D721Med (cell line): ENCODE data around the gene GCFC2.
A peak's percentile ranks its signal among the peaks of the same experiment; 100 is the strongest.

Experiments
- DNase-seq: peaks from one replicate; pipeline ENCODE4 v3.0.0; 2011; ENCODE audit warnings: low spot score; ENCODE audit not compliant: insufficient read length
- FAIRE-seq: peaks from 2 replicates; lab custom pipeline; 2011; peaks lifted over from hg19 to GRCh38; lab: Jason Lieb, UNC
- TF ChIP-seq, protein P1 (sequence below): IDR thresholded peaks from 2 replicates; pipeline ENCODE4 v1.5.1; 2012; ENCODE audit warnings: mild to moderate bottlenecking, control low read depth; ENCODE audit not compliant: insufficient read depth; ENCODE audit errors: missing control alignments

Gene GCFC2

DNA sequence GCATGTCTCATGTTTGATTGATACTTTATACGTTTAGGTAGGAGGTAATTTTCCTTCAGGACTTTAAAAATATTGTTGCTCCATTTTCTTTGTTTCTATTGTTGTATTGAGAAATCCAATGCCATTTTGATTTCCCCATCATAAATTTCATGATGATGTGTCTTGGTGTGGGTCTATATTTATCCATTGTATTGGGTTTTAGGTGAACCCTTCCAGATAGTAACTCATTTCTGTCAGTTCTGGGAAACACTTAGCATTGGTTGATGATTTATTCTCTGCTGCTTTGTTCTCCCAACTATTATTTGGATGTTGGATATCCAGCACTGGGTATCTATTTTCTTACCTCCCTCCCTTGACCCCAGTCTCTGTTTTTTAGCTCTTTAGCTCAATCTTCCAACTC is 54.2 kb downstream of the GCFC2 start:
- no peak for DNase-seq
- no peak for FAIRE-seq
- TF ChIP-seq, protein P1, sequence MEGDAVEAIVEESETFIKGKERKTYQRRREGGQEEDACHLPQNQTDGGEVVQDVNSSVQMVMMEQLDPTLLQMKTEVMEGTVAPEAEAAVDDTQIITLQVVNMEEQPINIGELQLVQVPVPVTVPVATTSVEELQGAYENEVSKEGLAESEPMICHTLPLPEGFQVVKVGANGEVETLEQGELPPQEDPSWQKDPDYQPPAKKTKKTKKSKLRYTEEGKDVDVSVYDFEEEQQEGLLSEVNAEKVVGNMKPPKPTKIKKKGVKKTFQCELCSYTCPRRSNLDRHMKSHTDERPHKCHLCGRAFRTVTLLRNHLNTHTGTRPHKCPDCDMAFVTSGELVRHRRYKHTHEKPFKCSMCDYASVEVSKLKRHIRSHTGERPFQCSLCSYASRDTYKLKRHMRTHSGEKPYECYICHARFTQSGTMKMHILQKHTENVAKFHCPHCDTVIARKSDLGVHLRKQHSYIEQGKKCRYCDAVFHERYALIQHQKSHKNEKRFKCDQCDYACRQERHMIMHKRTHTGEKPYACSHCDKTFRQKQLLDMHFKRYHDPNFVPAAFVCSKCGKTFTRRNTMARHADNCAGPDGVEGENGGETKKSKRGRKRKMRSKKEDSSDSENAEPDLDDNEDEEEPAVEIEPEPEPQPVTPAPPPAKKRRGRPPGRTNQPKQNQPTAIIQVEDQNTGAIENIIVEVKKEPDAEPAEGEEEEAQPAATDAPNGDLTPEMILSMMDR: no peak

DNA sequence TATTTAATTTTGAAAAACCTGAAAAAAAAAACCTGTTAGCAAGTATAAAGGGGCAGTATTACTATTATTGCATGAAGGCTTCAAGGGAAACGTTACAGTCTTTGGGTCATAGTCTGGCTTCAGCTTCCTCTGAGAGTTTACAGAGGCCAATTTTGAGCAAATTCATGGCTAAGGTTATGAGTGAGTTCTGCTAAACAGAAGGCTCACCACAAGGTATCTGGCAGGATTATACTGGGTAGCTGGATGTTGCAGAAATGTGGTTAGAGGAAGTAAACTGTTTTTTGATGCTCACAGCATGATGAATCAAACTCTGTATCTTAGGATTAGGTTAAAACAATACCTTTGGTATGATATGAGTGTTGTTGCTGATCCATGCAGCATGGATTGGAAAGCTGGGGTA is 54.9 kb downstream of the GCFC2 start:
- no peak for FAIRE-seq
- DNase-seq: no peak
- TF ChIP-seq, protein P1: no peak

DNA sequence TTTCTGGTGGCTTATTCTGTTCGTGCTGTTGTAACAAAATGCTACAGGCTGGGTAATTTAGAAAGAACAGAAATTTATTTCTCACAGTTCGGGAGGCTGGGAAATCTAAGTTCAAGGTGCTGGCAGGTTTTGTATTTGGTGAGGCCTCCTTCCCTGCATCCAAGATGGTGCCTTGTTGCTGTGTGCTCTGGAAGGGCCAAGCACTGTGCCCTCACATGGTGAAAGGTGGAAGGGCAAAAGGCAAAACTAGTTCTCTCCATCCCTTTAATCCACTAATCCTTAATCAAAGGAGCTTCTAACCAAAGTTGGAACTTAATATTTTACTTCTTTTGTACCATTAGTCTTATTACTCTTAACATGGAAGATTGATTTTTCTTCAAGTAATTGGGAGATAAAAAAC is 56.7 kb downstream of the GCFC2 start:
- FAIRE-seq: no peak
- no peak for DNase-seq
- TF ChIP-seq, protein P1: no peak

DNA sequence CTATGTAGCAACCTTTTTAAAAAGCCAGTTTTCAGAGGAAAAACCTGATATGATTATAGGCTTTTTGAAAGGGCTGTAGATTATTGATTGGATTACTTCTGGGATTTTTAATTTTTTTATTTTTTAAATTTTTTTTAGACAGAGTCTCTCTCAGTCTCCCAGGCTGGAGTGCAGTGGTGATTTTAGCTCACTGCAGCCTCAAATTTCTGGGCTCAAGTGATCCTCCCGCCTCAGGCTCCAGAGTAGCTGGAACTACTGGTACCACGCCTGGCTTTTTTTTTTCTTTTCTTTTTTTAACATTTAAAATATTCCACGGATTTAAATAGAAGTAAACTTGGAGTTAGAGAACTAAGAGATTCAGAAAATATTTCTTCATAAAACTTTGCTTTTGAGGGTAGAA is 62.9 kb downstream of the GCFC2 start:
- TF ChIP-seq, protein P1: no peak
- DNase-seq (no peak), FAIRE-seq (no peak)

DNA sequence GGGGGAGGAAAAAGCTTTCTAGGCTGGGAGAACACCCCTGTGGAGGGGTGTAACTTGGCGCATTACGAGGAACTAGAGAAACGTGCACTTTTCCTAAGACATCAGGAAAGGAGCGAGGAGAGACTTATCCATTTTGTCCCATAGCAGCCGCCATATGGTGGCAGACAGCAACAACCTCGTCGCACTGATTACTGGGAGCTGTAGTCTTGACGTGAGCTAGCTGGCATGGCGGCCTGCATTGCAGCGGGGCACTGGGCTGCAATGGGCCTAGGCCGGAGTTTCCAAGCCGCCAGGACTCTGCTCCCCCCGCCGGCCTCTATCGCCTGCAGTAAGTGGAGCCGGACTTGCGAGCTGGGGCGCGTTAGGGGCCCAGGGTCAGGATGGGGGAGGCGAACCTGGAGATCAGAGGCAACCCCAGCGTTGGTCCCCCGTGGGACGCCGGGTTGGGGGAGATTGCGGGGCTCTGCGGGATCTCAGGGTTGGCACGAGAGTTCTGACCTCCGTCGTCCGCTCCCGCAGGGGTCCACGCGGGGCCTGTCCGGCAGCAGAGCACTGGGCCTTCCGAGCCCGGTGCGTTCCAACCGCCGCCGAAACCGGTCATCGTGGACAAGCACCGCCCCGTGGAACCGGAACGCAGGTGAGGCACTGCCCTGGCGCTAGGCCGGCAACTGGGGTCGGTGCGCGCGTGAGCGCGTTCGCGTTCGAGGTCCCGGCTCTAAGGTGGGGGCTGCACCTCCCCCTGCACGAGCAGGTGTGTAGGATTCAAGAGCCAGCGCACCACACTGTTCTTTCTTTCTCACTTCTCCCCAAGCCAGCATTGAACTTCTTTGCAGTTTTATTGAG is 63.9 kb downstream of the GCFC2 start, which contains the start of gene MRPL19:
TSS of gene MRPL19 (plus strand) at position 201 of the 843 bp plus-strand sequence. CDS start at position 226, 25 bp downstream.
- FAIRE-seq: no peak

DNA sequence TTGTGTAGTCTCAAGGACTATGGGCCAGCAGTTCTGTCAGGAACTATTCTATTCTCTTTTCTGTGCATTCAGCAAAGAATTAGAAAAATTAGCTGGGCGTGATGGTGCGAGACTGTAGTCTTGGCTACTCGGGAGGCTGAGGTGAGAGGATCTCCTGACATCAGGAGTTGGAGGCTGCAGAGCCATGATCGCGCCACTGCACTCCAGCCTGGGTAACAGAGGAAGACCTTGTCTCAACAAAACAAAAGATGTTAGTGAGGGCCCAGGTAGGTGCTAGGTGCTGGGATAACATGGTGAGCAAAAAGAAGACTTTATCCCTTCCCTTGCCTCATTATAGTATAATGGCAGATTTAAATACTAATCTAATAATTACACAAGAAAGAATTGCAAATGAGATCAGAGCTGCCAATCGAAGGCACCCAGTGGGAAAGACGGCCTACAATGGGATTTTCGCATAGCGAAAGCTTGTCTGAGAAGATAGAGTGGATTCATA is 64.6 kb downstream of the GCFC2 start:
- TF ChIP-seq, protein P1: no peak
- DNase-seq (no peak), FAIRE-seq (no peak)

More for the DNA sequence above, 63.9 kb downstream of the GCFC2 start, which contains the start of gene MRPL19:
- TF ChIP-seq, protein P1: no peak
- peak; percentile 82 for DNase-seq

DNA sequence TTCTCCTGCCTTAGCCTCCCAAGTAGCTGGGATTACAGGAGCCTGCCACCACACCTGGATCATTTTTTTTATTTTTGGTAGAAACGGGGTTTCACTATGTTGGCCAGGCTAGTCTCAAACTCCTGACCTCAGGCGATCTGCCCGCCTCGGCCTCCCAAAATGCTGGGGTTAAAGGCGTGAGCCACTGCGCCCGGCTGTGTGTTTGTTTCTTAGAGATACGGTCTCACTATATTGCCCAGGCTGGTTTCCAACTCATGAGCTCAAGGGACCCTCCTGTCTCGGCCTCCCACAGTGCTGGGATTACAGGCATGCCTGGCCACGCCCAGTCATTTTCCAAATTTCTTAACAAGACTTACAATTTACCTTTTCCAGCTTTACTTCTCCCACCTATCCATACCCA is 65.1 kb downstream of the GCFC2 start:
- no peak for DNase-seq
- FAIRE-seq: no peak
- TF ChIP-seq, protein P1: no peak
